ENCODE results near the gene KLHDC4.
"Not testable (repeated sequence)": the region's sequence is repeated elsewhere in the genome, so short reads cannot be mapped to it uniquely, and the experiment has no call there.

KLHDC4 gene

GRCh38 chr16:87784812-87785211 is 19.0 kb upstream of the KLHDC4 start:
- FAIRE-seq (no peak), DNase-seq (ENCODE audit: insufficient read length, low spot score) (no peak)
- no peak for TF ChIP-seq CTCF (IDR thresholded peaks at IDR 0.05; ENCODE audit: insufficient read depth, missing control alignments)

- no peak for TF ChIP-seq CTCF (IDR thresholded peaks at IDR 0.05; ENCODE audit: insufficient read depth, missing control alignments)
- DNase-seq (ENCODE audit: insufficient read length, low spot score) (no peak), FAIRE-seq (no peak)
Observed at GRCh38 chr16:87782033-87782432, 16.2 kb upstream of the KLHDC4 start.

- FAIRE-seq (no peak), DNase-seq (ENCODE audit: insufficient read length, low spot score) (no peak)
- no peak for TF ChIP-seq CTCF (IDR thresholded peaks at IDR 0.05; ENCODE audit: insufficient read depth, missing control alignments)
Observed at GRCh38 chr16:87780385-87780989, 14.7 kb upstream of the KLHDC4 start.

- TF ChIP-seq CTCF (IDR thresholded peaks at IDR 0.05; ENCODE audit: insufficient read depth, missing control alignments), result peak; percentile 95
- no peak for FAIRE-seq
Observed at GRCh38 chr16:87778830-87779579, 13.2 kb upstream of the KLHDC4 start.

GRCh38 chr16:87778476-87778829 is 12.7 kb upstream of the KLHDC4 start:
- no peak for TF ChIP-seq CTCF (IDR thresholded peaks at IDR 0.05; ENCODE audit: insufficient read depth, missing control alignments)
- FAIRE-seq, result no peak

More at GRCh38 chr16:87778830-87779579, 13.2 kb upstream of the KLHDC4 start:
- DNase-seq (ENCODE audit: insufficient read length, low spot score), result peak; percentile 53

GRCh38 chr16:87773836-87774235 is 8.1 kb upstream of the KLHDC4 start:
- not testable (repeated sequence) for FAIRE-seq; DNase-seq (ENCODE audit: insufficient read length, low spot score)

More at GRCh38 chr16:87778476-87778829, 12.7 kb upstream of the KLHDC4 start:
- DNase-seq (ENCODE audit: insufficient read length, low spot score), result no peak

GRCh38 chr16:87767456-87767855 is 1.7 kb upstream of the KLHDC4 start:
- not testable (repeated sequence) for FAIRE-seq; DNase-seq (ENCODE audit: insufficient read length, low spot score)

GRCh38 chr16:87766485-87766797 is 655 bp upstream of the KLHDC4 start:
- FAIRE-seq (no peak), DNase-seq (ENCODE audit: insufficient read length, low spot score) (no peak)
- no peak for TF ChIP-seq CTCF (IDR thresholded peaks at IDR 0.05; ENCODE audit: insufficient read depth, missing control alignments)

All from D721Med (cell line).